GM10266 (cell line): Measurements from ENCODE around the gene FRY.

ENCODE experiments used
- DNase-seq: peaks from one replicate; pipeline ENCODE4 v3.0.0; 2012; ENCODE audit errors: extremely low spot score
- CTCF ChIP-seq: IDR thresholded peaks from 2 replicates; pipeline ENCODE4 v1.5.1; 2012; ENCODE audit warnings: mild to moderate bottlenecking, low read depth; ENCODE audit not compliant: control insufficient read depth, insufficient read depth; ENCODE audit errors: missing control alignments

Gene FRY

GRCh38 chr13:32320528-32320927 lies 289.0 kb downstream of the FRY start:
- no peak for TF ChIP-seq CTCF
- no peak for DNase-seq

GRCh38 chr13:32323912-32324311 lies 292.3 kb downstream of the FRY start:
- no peak for TF ChIP-seq CTCF
- DNase-seq = no peak

GRCh38 chr13:32330441-32330840 lies 298.9 kb downstream of the FRY start:
- TF ChIP-seq CTCF = no peak
- DNase-seq = no peak

GRCh38 chr13:32334671-32335070 lies 303.1 kb downstream of the FRY start:
- no peak for TF ChIP-seq CTCF
- no peak for DNase-seq

GRCh38 chr13:32340914-32341313 lies 309.3 kb downstream of the FRY start:
- DNase-seq = no peak
- no peak for TF ChIP-seq CTCF

GRCh38 chr13:32347651-32348050 lies 316.1 kb downstream of the FRY start:
- DNase-seq = no peak
- TF ChIP-seq CTCF = no peak
